ENCODE results near the gene SLC23A2.

- TF ChIP-seq, protein P1, sequence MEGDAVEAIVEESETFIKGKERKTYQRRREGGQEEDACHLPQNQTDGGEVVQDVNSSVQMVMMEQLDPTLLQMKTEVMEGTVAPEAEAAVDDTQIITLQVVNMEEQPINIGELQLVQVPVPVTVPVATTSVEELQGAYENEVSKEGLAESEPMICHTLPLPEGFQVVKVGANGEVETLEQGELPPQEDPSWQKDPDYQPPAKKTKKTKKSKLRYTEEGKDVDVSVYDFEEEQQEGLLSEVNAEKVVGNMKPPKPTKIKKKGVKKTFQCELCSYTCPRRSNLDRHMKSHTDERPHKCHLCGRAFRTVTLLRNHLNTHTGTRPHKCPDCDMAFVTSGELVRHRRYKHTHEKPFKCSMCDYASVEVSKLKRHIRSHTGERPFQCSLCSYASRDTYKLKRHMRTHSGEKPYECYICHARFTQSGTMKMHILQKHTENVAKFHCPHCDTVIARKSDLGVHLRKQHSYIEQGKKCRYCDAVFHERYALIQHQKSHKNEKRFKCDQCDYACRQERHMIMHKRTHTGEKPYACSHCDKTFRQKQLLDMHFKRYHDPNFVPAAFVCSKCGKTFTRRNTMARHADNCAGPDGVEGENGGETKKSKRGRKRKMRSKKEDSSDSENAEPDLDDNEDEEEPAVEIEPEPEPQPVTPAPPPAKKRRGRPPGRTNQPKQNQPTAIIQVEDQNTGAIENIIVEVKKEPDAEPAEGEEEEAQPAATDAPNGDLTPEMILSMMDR (IDR thresholded peaks at IDR 0.05 in 4 of 5, conservative IDR thresholded peaks at IDR 0.05 in 1 of 5), result no peak
- TF ChIP-seq POLR2A (IDR thresholded peaks at IDR 0.05), result no peak
Measured at GRCh38 chr20:4886771-4887527, 114.4 kb downstream of the SLC23A2 start.
